H7 (cell line): ENCODE results near the gene ASPSCR1. TPM values are rescaled to one million over a fixed set of nuclear protein-coding genes. Genes with fewer than 3 reads are reported as not detected.

Experiments used
- DNase-seq: peaks from one replicate; pipeline ENCODE4 v3.0.0; 2012
- H3K27me3 ChIP-seq: 2 replicates; pipeline ENCODE4 v1.6.0; 2011; ENCODE audit warnings: mild to moderate bottlenecking, low read length; ENCODE audit not compliant: control insufficient read depth, insufficient read depth
- H3K36me3 ChIP-seq: replicated peaks from 2 replicates; pipeline ENCODE4 v1.5.1; 2011; ENCODE audit warnings: low read length; ENCODE audit not compliant: control insufficient read depth, insufficient read depth
- H3K4me3 ChIP-seq: 2 replicates; pipeline ENCODE4 v1.5.1; 2011; ENCODE audit warnings: low read depth, mild to moderate bottlenecking, control low read depth, low read length, moderate library complexity; ENCODE audit not compliant: insufficient read depth
- total RNA-seq: library from RNA; depleted of rRNA; stranded (reverse); fragments of >200 nt; shearing (Covaris generic); gene quantifications from 2 replicates; pipeline ENCODE4 v1.2.3, GENCODE V29; 2014

ASPSCR1 gene
- total RNA-seq, 1 experiment from 2014 or later: 62.1 TPM

GRCh38 chr17:82012640-82013295 lies 35.3 kb downstream of the ASPSCR1 start:
- DNase-seq: peak; percentile 74

GRCh38 chr17:82013341-82013740 lies 35.9 kb downstream of the ASPSCR1 start:
- Histone ChIP-seq H3K36me3 (no peaks in the 10 kb centered on the region), H3K4me3 (no peak overlapping the region), H3K27me3 (no peaks in the 10 kb centered on the region)
- DNase-seq: peak; percentile 73

More at GRCh38 chr17:82012640-82013295, 35.3 kb downstream of the ASPSCR1 start:
- H3K27me3 ChIP-seq: no peaks in the 10 kb centered on the region
- no peak overlapping the region for H3K4me3 ChIP-seq
- no peaks in the 10 kb centered on the region for H3K36me3 ChIP-seq

- no peak overlapping the region for H3K4me3 ChIP-seq
- DNase-seq: no peak
- no peaks in the 10 kb centered on the region; the same call in 1 of the 2 replicates for H3K36me3 ChIP-seq
- H3K27me3 ChIP-seq: no peaks in the 10 kb centered on the region
Measured at GRCh38 chr17:82013772-82014321, 36.4 kb downstream of the ASPSCR1 start.

GRCh38 chr17:82014432-82014831 lies 37.0 kb downstream of the ASPSCR1 start:
- DNase-seq: no peak
- Histone ChIP-seq H3K4me3 (no peak overlapping the region), H3K36me3 (no peaks in the 10 kb centered on the region; the same call in 1 of the 2 replicates), H3K27me3 (no peaks in the 10 kb centered on the region)

- DNase-seq: no peak
- H3K27me3 ChIP-seq: no peaks in the 10 kb centered on the region
- H3K36me3 ChIP-seq: no peaks in the 10 kb centered on the region; the same call in 1 of the 2 replicates
- H3K4me3 ChIP-seq: no peak overlapping the region
Measured at GRCh38 chr17:82014971-82015310, 37.5 kb downstream of the ASPSCR1 start.

GRCh38 chr17:82015311-82015971 lies 38.0 kb downstream of the ASPSCR1 start:
- Histone ChIP-seq H3K36me3 (no peaks in the 10 kb centered on the region; the same call in 1 of the 2 replicates), H3K27me3 (no peaks in the 10 kb centered on the region), H3K4me3 (no peak overlapping the region)
- DNase-seq: no peak

- no peaks in the 10 kb centered on the region; the same call in 1 of the 2 replicates for H3K36me3 ChIP-seq
- peak; percentile 71 for DNase-seq
- no peaks in the 10 kb centered on the region for H3K27me3 ChIP-seq
- H3K4me3 ChIP-seq: no peak overlapping the region
Measured at GRCh38 chr17:82016061-82016874, 38.8 kb downstream of the ASPSCR1 start.

- H3K36me3 ChIP-seq: no peaks in the 10 kb centered on the region; the same call in 1 of the 2 replicates
- peak; percentile 69 for DNase-seq
- no peaks in the 10 kb centered on the region for H3K27me3 ChIP-seq
- no peak overlapping the region for H3K4me3 ChIP-seq
Measured at GRCh38 chr17:82016875-82017459, 39.5 kb downstream of the ASPSCR1 start.

GRCh38 chr17:82017612-82018151 lies 40.3 kb downstream of the ASPSCR1 start:
- no peaks in the 10 kb centered on the region for H3K27me3 ChIP-seq
- H3K36me3 ChIP-seq: no peaks in the 10 kb centered on the region; the same call in 1 of the 2 replicates

GRCh38 chr17:82018152-82018988 lies 40.9 kb downstream of the ASPSCR1 start:
- Histone ChIP-seq H3K4me3 (no peak overlapping the region), H3K27me3 (no peaks in the 10 kb centered on the region), H3K36me3 (no peaks in the 10 kb centered on the region; the same call in 1 of the 2 replicates)
- DNase-seq: no peak

More at GRCh38 chr17:82017612-82018151, 40.3 kb downstream of the ASPSCR1 start:
- DNase-seq: no peak
- H3K4me3 ChIP-seq: no peak overlapping the region

- no peaks in the 10 kb centered on the region; the same call in 1 of the 2 replicates for H3K36me3 ChIP-seq
- DNase-seq: no peak
- no peak overlapping the region for H3K4me3 ChIP-seq
- no peaks in the 10 kb centered on the region; the same call in 1 of the 2 replicates for H3K27me3 ChIP-seq
Measured at GRCh38 chr17:82018989-82019689, 41.7 kb downstream of the ASPSCR1 start.

GRCh38 chr17:82019690-82020571 lies 42.5 kb downstream of the ASPSCR1 start:
- H3K4me3 ChIP-seq: no peak overlapping the region
- peak; percentile 96 for DNase-seq
- H3K27me3 ChIP-seq: no peaks in the 10 kb centered on the region; the same call in 1 of the 2 replicates
- H3K36me3 ChIP-seq: no peaks in the 10 kb centered on the region; the same call in 1 of the 2 replicates
